ENCODE measurements around the gene SLC26A1.

- no peak for TF ChIP-seq ZNF274 (CRISPR knock-in tag; IDR thresholded peaks at IDR 0.05)
- TF ChIP-seq RELA (CRISPR knock-in tag; IDR thresholded peaks at IDR 0.05) = no peak
- no peak for TF ChIP-seq CTCF (CRISPR knock-in tag; IDR thresholded peaks at IDR 0.05)
- TF ChIP-seq CEBPB (IDR thresholded peaks at IDR 0.05; ENCODE audit: borderline replicate concordance, low read depth, low read length) = no peak
- no peak for TF ChIP-seq ZBTB21 (CRISPR knock-in tag; IDR thresholded peaks at IDR 0.05)
- TF ChIP-seq ATF3 (CRISPR knock-in tag; IDR thresholded peaks at IDR 0.05) = no peak
- no peak for TF ChIP-seq MAX (IDR thresholded peaks at IDR 0.05)
- TF ChIP-seq ZFP36 (IDR thresholded peaks at IDR 0.05; ENCODE audit: borderline replicate concordance, low read depth, low read length, partially characterized antibody) = no peak
- no peak for TF ChIP-seq POLR2A (IDR thresholded peaks at IDR 0.05; ENCODE audit: insufficient read depth in 1 of 2, low read depth in 2 of 2, low read length in 2 of 2)
- no peak for TF ChIP-seq BRF2 (CRISPR knock-in tag; IDR thresholded peaks at IDR 0.05)
- TF ChIP-seq KLF13 (CRISPR knock-in tag; IDR thresholded peaks at IDR 0.05) = no peak
- no peak for TF ChIP-seq REST (IDR thresholded peaks at IDR 0.05; ENCODE audit: borderline replicate concordance in 1 of 2, low read depth in 1 of 2, low read length in 2 of 2)
- TF ChIP-seq EP300 (IDR thresholded peaks at IDR 0.05; ENCODE audit: low read depth in 2 of 2, low read length in 2 of 2) = no peak
- no peak for TF ChIP-seq EP300 (CRISPR knock-in tag; IDR thresholded peaks at IDR 0.05; ENCODE audit: borderline replicate concordance)
- no peak for TF ChIP-seq POLR2AphosphoS2 (IDR thresholded peaks at IDR 0.05; ENCODE audit: low read depth, low read length)
Observed at GRCh38 chr4:1018147-1019020, 25.2 kb upstream of the SLC26A1 start.

Data from HepG2 (cell line).